HG02759 (cell line): ENCODE results near the gene NAMPT.
"Not testable (repeated sequence)": the region's sequence is repeated elsewhere in the genome, so short reads cannot be mapped to it uniquely, and the experiment has no call there.

Source experiments
- ATAC-seq: cut with Tn5 transposase; IDR thresholded peaks from one replicate; pipeline ENCODE4 v1.9.1; 2021; ENCODE audit warnings: mild to moderate bottlenecking, moderate library complexity; ENCODE audit not compliant: unreplicated experiment

The NAMPT gene

GRCh38 chr7:106284714-106285050 is at the start of gene NAMPT:
Gene NAMPT, minus strand, starts transcription at chr7:106284983. Its CDS starts 99 bp downstream, at chr7:106284884.
- ATAC-seq, result no peak

GRCh38 chr7:106332201-106332600 is 47.4 kb upstream of the NAMPT start:
- no peak for ATAC-seq

GRCh38 chr7:106331441-106332175 is 46.8 kb upstream of the NAMPT start:
- ATAC-seq, result no peak

GRCh38 chr7:106329971-106330733 is 45.4 kb upstream of the NAMPT start:
- no peak for ATAC-seq

GRCh38 chr7:106329408-106329807 is 44.6 kb upstream of the NAMPT start:
- no peak for ATAC-seq

GRCh38 chr7:106327538-106328481 is 43.0 kb upstream of the NAMPT start:
- no peak for ATAC-seq

- no peak for ATAC-seq
Measured at GRCh38 chr7:106326594-106327537, 42.1 kb upstream of the NAMPT start.

- ATAC-seq, result not testable (repeated sequence)
Measured at GRCh38 chr7:106324509-106324908, 39.7 kb upstream of the NAMPT start.

- not testable (repeated sequence) for ATAC-seq
Measured at GRCh38 chr7:106320254-106320770, 35.5 kb upstream of the NAMPT start.

GRCh38 chr7:106318482-106318881 is 33.7 kb upstream of the NAMPT start:
- no peak for ATAC-seq

- no peak for ATAC-seq
Measured at GRCh38 chr7:106317971-106318370, 33.2 kb upstream of the NAMPT start.

GRCh38 chr7:106316947-106317346 is 32.2 kb upstream of the NAMPT start:
- no peak for ATAC-seq

- ATAC-seq, result no peak
Measured at GRCh38 chr7:106314875-106315274, 30.1 kb upstream of the NAMPT start.

GRCh38 chr7:106313966-106314365 is 29.2 kb upstream of the NAMPT start:
- ATAC-seq, result no peak

GRCh38 chr7:106313456-106313901 is 28.7 kb upstream of the NAMPT start:
- ATAC-seq, result no peak

GRCh38 chr7:106312906-106313305 is 28.1 kb upstream of the NAMPT start:
- ATAC-seq, result no peak

- no peak for ATAC-seq
Measured at GRCh38 chr7:106312099-106312871, 27.5 kb upstream of the NAMPT start.

- no peak for ATAC-seq
Measured at GRCh38 chr7:106309362-106309761, 24.6 kb upstream of the NAMPT start.

GRCh38 chr7:106306256-106306655 is 21.5 kb upstream of the NAMPT start:
- no peak for ATAC-seq
